GM06990 (cell line): ENCODE data around the gene F8A3.
"Not testable (repeated sequence)": the region's sequence is repeated elsewhere in the genome, so short reads cannot be mapped to it uniquely, and the experiment has no call there.

Source experiments
- DNase-seq: peaks from one replicate; pipeline ENCODE4 v3.0.0-alpha.2; 2011; ENCODE audit not compliant: insufficient read length; ENCODE audit errors: extremely low read depth
- H3K27me3 ChIP-seq: replicated peaks from 2 replicates; pipeline ENCODE4 v1.6.0; 2011; ENCODE audit warnings: low read length; ENCODE audit not compliant: control insufficient read depth, insufficient read depth
- H3K36me3 ChIP-seq: 2 replicates; pipeline ENCODE4 v1.5.1; 2011; ENCODE audit warnings: low read length; ENCODE audit not compliant: control insufficient read depth, insufficient read depth
- H3K4me3 ChIP-seq: replicated peaks from 2 replicates; pipeline ENCODE4 v1.5.1; 2011; ENCODE audit warnings: low read depth, mild to moderate bottlenecking, control low read depth, low read length
- TF ChIP-seq, protein P1 (sequence below): IDR thresholded peaks from 2 replicates; pipeline ENCODE4 v1.5.1; 2011; ENCODE audit warnings: low read length, control low read depth, mild to moderate bottlenecking, inconsistent platforms; ENCODE audit not compliant: insufficient read depth, poor library complexity, severe bottlenecking

The F8A3 gene

DNA sequence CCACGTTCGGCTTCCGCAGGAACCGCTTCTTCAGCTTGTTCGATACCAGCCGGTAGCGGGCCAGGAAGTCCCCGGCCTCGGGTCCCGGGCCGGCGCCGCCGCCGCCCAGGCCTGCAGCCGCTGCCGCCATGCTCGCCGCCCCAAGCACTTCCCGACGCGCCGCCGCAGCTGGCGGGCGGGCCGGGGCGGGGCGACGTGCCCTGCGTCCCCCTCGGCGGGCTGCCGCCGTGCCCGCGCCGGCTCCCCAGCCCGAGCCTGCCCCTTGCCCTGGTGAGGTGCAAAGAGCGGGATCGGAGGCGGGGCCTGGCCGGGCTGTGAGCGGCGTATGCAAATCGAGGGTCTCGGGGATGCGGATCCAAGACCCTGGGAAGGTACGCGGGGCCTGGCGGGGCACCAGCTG, at the start of gene F8A3:
Gene F8A3, minus strand, starts transcription at position 150 of the 400 bp plus-strand sequence. Its CDS starts 20 bp downstream, at position 130.
- not testable (repeated sequence) for H3K27me3 ChIP-seq, DNase-seq, H3K36me3 ChIP-seq, H3K4me3 ChIP-seq

DNA sequence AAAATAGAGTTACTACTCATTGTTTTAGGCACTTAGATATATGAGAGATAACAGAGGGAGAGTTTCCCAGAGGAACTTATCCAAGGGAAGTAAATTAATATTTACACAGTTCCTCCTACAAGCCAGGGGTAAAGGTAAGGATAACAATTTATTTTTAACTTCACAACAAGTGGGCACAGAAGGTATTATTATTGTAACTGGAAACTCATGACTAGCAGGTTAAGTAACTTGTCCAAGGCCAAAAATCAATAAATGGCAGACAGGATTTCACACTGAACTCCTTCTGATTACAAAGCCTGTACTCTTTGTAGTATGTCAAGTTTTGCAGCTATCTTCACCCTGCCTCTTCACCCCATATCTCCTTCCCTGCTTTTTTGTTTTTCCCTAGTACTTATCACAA, 46.9 kb upstream of the F8A3 start:
- no peaks in the 10 kb centered on the region for H3K27me3 ChIP-seq
- TF ChIP-seq, protein P1, sequence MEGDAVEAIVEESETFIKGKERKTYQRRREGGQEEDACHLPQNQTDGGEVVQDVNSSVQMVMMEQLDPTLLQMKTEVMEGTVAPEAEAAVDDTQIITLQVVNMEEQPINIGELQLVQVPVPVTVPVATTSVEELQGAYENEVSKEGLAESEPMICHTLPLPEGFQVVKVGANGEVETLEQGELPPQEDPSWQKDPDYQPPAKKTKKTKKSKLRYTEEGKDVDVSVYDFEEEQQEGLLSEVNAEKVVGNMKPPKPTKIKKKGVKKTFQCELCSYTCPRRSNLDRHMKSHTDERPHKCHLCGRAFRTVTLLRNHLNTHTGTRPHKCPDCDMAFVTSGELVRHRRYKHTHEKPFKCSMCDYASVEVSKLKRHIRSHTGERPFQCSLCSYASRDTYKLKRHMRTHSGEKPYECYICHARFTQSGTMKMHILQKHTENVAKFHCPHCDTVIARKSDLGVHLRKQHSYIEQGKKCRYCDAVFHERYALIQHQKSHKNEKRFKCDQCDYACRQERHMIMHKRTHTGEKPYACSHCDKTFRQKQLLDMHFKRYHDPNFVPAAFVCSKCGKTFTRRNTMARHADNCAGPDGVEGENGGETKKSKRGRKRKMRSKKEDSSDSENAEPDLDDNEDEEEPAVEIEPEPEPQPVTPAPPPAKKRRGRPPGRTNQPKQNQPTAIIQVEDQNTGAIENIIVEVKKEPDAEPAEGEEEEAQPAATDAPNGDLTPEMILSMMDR = no peak
- H3K4me3 ChIP-seq = no peak overlapping the region
- no peak for DNase-seq
- no peaks in the 10 kb centered on the region for H3K36me3 ChIP-seq

DNA sequence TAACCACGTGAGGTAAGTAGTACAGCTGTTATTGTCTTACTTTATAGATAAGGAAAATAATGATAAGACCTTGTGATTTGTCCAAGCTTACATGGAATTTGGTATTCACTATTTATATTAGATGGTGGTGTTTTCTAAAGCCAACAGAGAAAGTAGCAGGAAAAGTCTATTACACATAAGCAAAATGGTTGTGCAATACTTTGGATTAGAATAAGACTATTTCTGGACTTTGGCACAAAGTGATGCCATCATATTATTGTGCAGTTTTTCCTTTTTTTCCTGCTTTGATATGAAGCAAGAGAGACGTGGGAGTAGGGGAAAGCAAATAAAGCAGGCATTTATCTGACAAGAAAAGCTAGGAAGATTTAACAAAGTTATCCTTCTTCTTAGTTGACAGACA, 36.7 kb upstream of the F8A3 start:
- not testable (repeated sequence) for H3K36me3 ChIP-seq, DNase-seq

DNA sequence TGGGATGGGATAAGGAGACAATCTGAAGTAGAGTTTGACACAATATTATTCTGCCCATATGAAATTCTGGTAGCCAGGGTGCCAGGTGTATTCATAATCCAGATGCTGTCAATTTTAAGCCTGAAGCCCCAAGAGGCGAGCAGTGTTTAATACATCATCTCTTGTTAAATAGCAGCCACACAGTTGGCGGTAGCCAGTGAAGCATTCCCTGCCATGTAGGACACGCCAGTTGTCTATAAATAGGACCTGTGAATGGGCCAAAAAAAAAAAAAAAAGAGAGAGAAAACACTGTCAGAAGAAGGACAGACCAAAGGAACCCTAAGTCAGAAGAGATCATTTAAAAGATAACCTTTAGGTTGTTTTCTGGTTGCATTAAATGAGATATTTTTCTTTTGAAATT, 33.0 kb upstream of the F8A3 start:
- H3K36me3 ChIP-seq, H3K27me3 ChIP-seq, DNase-seq, H3K4me3 ChIP-seq: not testable (repeated sequence)

More for the DNA sequence above, 36.7 kb upstream of the F8A3 start:
- not testable (repeated sequence) for H3K27me3 ChIP-seq, H3K4me3 ChIP-seq

DNA sequence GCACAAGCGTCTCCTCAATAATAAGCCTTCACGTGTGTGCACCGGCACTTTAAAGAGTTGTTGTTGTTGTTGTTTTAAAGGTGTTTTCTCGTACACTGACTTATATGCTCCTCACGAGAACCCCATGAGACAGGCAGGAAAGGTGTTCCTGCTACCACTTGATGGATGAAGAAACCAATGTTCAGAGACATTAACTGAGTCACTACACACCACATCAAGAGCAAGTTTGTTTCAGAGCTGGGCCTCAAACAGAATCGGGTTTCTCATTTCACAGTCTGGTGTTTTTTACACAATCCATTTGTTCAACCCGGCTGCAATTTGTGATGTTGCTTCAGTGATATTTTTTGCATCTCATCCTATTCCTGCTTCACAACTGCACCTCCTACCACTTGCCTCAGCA, 18.7 kb upstream of the F8A3 start:
- not testable (repeated sequence) for H3K36me3 ChIP-seq, H3K4me3 ChIP-seq, DNase-seq, H3K27me3 ChIP-seq

DNA sequence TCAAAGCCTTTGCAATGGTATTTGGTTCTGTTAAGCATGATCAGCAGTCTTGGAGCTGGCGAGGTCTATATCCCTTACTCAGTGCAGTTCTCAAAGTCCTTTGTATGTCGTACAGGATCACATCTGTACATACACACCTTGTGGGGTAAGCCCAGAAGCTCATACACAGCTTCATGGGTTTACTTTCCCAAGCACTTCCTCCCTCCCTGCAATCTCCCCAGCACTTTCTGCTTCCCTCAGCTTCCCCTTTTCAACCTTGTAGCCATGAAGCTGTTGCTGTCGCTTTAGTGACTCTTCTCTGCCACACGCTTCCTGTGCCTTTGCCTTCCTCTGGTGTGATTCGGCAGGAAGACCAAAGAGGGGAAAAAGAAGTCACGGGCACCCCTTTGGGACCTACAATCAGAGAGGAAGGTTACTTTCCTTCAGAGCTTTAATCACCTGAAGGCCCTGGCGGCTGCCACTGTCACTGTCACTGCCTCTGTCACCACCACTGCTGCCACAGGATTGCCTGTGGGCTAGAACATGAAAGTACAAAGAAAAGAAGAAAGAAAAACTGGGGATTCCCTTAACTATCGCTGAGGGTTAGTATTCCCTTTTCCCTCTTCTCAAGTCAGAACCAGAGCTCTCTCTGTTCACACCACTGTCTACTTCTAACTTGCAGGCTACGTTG, 8.0 kb upstream of the F8A3 start:
- DNase-seq, H3K27me3 ChIP-seq, H3K36me3 ChIP-seq, H3K4me3 ChIP-seq: not testable (repeated sequence)

DNA sequence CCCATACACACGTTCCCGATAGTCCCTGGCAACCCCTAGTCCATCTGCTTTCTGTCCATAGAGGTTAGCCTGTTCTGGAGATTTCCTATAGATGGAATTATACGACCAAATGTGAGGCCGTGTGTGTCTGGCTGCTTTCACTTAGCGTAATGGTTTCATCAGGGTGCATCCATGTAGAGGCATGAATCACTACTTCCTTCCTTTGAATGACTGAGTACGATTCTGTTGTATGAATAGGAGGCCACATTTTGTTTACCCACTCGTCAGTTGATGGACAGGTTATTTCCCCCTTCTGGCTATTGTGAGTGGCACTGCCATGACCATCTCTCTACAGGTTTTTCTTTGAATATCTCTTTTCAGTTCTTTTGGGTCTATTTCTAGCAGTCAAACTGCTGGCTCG, 2.1 kb upstream of the F8A3 start:
- not testable (repeated sequence) for H3K36me3 ChIP-seq, H3K4me3 ChIP-seq, DNase-seq, H3K27me3 ChIP-seq

DNA sequence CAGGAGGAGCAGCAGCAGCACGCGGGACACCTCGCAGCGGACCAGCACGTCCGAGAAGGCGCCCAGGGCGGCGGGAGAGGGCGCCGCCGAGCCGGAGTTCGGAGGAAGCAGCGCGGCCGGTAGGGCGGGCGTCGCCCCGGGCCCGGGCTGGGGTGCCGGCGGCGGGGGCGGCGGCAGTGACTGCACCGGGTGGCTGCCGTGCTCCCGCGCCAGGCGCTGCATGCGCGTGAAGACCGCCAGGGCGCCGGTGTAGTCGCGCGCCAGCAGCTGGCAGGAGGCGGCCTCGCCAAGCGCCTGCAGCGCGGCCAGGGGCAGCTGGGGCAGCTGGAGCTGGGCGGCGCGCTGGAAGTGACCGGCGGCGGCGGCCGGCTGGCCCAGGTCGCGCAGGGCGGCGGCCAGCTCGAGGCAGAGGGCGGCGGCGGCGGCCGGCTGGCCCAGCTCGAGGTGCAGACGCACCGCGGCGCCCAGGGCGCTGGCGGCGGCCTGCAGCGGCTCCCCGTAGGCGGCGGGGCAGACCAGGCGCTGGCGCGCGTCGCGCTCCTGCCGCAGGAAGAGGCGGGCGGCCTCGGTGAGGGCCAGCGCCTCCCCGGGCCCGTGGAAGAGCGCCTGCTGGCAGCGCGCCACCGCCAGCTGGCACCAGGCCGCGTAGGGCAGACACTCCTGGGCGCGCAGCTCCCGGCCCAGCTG, 516 bp downstream of the F8A3 start:
- not testable (repeated sequence) for H3K36me3 ChIP-seq, DNase-seq, H3K4me3 ChIP-seq, H3K27me3 ChIP-seq

DNA sequence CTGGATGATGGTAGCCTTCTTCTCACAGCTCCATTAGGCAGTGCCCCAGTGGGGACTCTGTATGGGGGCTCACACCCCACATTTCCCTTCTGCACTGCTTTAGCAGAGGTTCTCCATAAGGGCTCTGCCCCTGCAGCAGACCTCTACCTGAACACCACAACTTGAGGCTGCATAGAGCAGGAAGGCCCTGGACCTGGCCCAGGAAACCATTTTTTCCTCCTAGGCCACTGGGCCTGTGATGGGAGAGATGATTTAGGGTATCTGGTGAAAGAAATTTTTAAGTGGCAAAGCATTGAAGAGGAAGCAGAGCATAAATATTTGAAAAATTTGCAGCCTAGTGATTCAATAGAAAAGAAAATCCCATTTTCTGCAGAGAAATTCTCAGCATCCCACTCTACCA, 17.3 kb downstream of the F8A3 start:
- no peak for DNase-seq
- TF ChIP-seq, protein P1 = no peak
- Histone ChIP-seq H3K36me3 (no peaks in the 10 kb centered on the region), H3K4me3 (no peak overlapping the region), H3K27me3 (no peaks in the 10 kb centered on the region)
